ENCODE data around the gene SLC8A1. TPM values are rescaled to one million over a fixed set of nuclear protein-coding genes. Genes with fewer than 3 reads are reported as not detected.

Gene SLC8A1
- total and polyA plus RNA-seq, 2 donors (not counting 1 experiment from before 2014, with no cell fraction given): 17.4 to 109 TPM

GRCh38 chr2:40256008-40256407 lies 195.9 kb downstream of the SLC8A1 start:
- H3K4me2 ChIP-seq (ENCODE audit: extremely low read depth, insufficient read depth, low read length): no peak overlapping the region
- H3K79me2 ChIP-seq (ENCODE audit: control insufficient read depth, insufficient read depth, low read length): no peaks in the 10 kb centered on the region
- H3K4me3 ChIP-seq (replicated peaks in 1 of 4; ENCODE audit: control extremely low read depth in 1 of 4, insufficient read depth in 1 of 4, low read depth in 3 of 4, low read length in 4 of 4): no peak overlapping the region
- H3K27ac ChIP-seq (ENCODE audit: insufficient read depth, low read length): no peak overlapping the region
- no peak overlapping the region for H3K9ac ChIP-seq (ENCODE audit: insufficient read depth, low read length)
- no peaks in the 10 kb centered on the region for H4K20me1 ChIP-seq (ENCODE audit: control insufficient read depth, extremely low read depth, insufficient read depth, low read length)
- no peaks in the 10 kb centered on the region for H3K36me3 ChIP-seq (ENCODE audit: control insufficient read depth, insufficient read depth, low read length)
- no peak for DNase-seq (ENCODE audit: low read depth in 2 of 2)
- H3K27me3 ChIP-seq (ENCODE audit: control insufficient read depth, insufficient read depth, low read length): no peaks in the 10 kb centered on the region
- H3K9me3 ChIP-seq (ENCODE audit: control insufficient read depth, insufficient read depth, low read depth, low read length): no peaks in the 10 kb centered on the region
- no peak for TF ChIP-seq EZH2 (IDR thresholded peaks at IDR 0.05; ENCODE audit: low read length, missing control alignments)
- TF ChIP-seq CTCF (conservative IDR thresholded peaks at IDR 0.05 in 1 of 2, IDR thresholded peaks at IDR 0.05 in 1 of 2; ENCODE audit: low read depth in 1 of 2, low read length in 2 of 2): no peak
- H3K4me1 ChIP-seq (ENCODE audit: control insufficient read depth, extremely low read depth, insufficient read depth, low read length): no peaks in the 10 kb centered on the region
- no peak overlapping the region for H2AFZ ChIP-seq (ENCODE audit: low read length)

GRCh38 chr2:40255103-40255502 lies 196.8 kb downstream of the SLC8A1 start:
- H3K9me3 ChIP-seq (ENCODE audit: control insufficient read depth, insufficient read depth, low read depth, low read length): no peaks in the 10 kb centered on the region
- no peaks in the 10 kb centered on the region for H3K27me3 ChIP-seq (ENCODE audit: control insufficient read depth, insufficient read depth, low read length)
- no peak for DNase-seq (ENCODE audit: low read depth in 2 of 2)
- no peak for TF ChIP-seq EZH2 (IDR thresholded peaks at IDR 0.05; ENCODE audit: low read length, missing control alignments)
- no peak for TF ChIP-seq CTCF (conservative IDR thresholded peaks at IDR 0.05 in 1 of 2, IDR thresholded peaks at IDR 0.05 in 1 of 2; ENCODE audit: low read depth in 1 of 2, low read length in 2 of 2)
- no peaks in the 10 kb centered on the region for H4K20me1 ChIP-seq (ENCODE audit: control insufficient read depth, extremely low read depth, insufficient read depth, low read length)
- H3K4me2 ChIP-seq (ENCODE audit: extremely low read depth, insufficient read depth, low read length): no peak overlapping the region
- H3K4me1 ChIP-seq (ENCODE audit: control insufficient read depth, extremely low read depth, insufficient read depth, low read length): no peaks in the 10 kb centered on the region
- no peak overlapping the region for H3K4me3 ChIP-seq (replicated peaks in 1 of 4; ENCODE audit: control extremely low read depth in 1 of 4, insufficient read depth in 1 of 4, low read depth in 3 of 4, low read length in 4 of 4)
- H3K9ac ChIP-seq (ENCODE audit: insufficient read depth, low read length): no peak overlapping the region
- H3K27ac ChIP-seq (ENCODE audit: insufficient read depth, low read length): no peak overlapping the region
- no peak overlapping the region for H2AFZ ChIP-seq (ENCODE audit: low read length)
- no peaks in the 10 kb centered on the region for H3K36me3 ChIP-seq (ENCODE audit: control insufficient read depth, insufficient read depth, low read length)
- H3K79me2 ChIP-seq (ENCODE audit: control insufficient read depth, insufficient read depth, low read length): no peaks in the 10 kb centered on the region

- H3K4me2 ChIP-seq (ENCODE audit: extremely low read depth, insufficient read depth, low read length): no peak overlapping the region
- no peaks in the 10 kb centered on the region for H3K9me3 ChIP-seq (ENCODE audit: control insufficient read depth, insufficient read depth, low read depth, low read length)
- H3K9ac ChIP-seq (ENCODE audit: insufficient read depth, low read length): no peak overlapping the region
- H3K79me2 ChIP-seq (ENCODE audit: control insufficient read depth, insufficient read depth, low read length): no peaks in the 10 kb centered on the region
- TF ChIP-seq CTCF (conservative IDR thresholded peaks at IDR 0.05 in 1 of 2, IDR thresholded peaks at IDR 0.05 in 1 of 2; ENCODE audit: low read depth in 1 of 2, low read length in 2 of 2) (no peak), EZH2 (IDR thresholded peaks at IDR 0.05; ENCODE audit: low read length, missing control alignments) (no peak)
- H4K20me1 ChIP-seq (ENCODE audit: control insufficient read depth, extremely low read depth, insufficient read depth, low read length): no peaks in the 10 kb centered on the region
- no peak overlapping the region for H2AFZ ChIP-seq (ENCODE audit: low read length)
- no peak for DNase-seq (ENCODE audit: low read depth in 2 of 2)
- H3K4me1 ChIP-seq (ENCODE audit: control insufficient read depth, extremely low read depth, insufficient read depth, low read length): no peaks in the 10 kb centered on the region
- no peaks in the 10 kb centered on the region for H3K36me3 ChIP-seq (ENCODE audit: control insufficient read depth, insufficient read depth, low read length)
- H3K27ac ChIP-seq (ENCODE audit: insufficient read depth, low read length): no peak overlapping the region
- H3K27me3 ChIP-seq (ENCODE audit: control insufficient read depth, insufficient read depth, low read length): no peaks in the 10 kb centered on the region
- no peak overlapping the region for H3K4me3 ChIP-seq (replicated peaks in 1 of 4; ENCODE audit: control extremely low read depth in 1 of 4, insufficient read depth in 1 of 4, low read depth in 3 of 4, low read length in 4 of 4)
Observed at GRCh38 chr2:40254611-40255010, 197.3 kb downstream of the SLC8A1 start.
